GOT3 (cell line): Measurements from ENCODE around the gene CFAP298.
"Not testable (repeated sequence)": the region's sequence is repeated elsewhere in the genome, so short reads cannot be mapped to it uniquely, and the experiment has no call there.

Experiments
- DNase-seq: peaks from one replicate; lab custom pipeline; 2025; ENCODE audit warnings: mixed read lengths; lab: John Stamatoyannopoulos, UW

The CFAP298 gene, protein sequence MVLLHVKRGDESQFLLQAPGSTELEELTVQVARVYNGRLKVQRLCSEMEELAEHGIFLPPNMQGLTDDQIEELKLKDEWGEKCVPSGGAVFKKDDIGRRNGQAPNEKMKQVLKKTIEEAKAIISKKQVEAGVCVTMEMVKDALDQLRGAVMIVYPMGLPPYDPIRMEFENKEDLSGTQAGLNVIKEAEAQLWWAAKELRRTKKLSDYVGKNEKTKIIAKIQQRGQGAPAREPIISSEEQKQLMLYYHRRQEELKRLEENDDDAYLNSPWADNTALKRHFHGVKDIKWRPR

DNA sequence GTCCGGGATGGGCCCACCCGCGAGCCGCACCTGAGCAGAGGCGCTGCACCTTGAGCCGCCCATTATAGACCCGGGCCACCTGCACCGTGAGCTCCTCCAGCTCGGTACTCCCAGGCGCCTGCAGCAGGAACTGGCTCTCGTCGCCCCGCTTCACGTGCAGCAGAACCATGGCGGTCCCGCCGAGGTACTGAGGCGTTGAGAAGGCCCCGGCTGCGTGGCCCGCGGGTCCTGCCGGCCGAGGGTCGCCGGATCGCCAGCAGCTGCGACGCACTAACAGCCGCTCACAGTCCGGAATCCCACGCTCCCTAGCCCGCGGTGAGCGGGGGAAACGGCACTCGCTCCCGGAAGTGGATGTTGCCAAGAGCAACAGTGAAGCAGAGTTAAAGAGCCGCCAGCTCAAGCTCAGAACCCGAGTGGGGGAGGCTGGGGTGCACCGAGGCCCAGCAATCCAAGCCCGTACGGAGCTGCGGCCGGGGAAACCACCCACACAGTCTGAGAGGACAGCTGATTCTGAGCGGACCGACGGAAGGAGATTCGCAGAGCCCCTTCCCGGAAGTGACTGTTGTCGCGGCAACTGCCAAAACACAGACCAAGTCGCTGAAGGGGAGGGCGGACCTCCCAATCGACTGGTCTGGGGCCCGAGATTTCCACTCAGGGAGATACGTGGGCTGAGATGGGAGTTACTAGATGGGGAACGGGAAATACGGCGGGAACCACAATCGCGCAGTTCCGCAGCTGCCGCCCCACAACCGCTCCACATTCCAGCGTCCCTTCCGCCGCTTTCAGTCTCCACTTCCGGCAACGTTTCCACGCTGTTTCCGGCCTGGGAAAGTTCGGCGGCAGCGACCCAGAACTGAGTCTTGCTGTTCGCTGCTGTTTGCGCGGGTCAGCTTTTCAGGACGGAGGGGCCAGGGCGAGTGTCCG, at the start of gene CFAP298:
Gene CFAP298 (minus strand): TSS at position 303 of the 924 bp plus-strand sequence. CDS start 134 bp downstream, at position 169.
- peak; percentile 71 for DNase-seq

- DNase-seq: not testable (repeated sequence)
Observed at GRCh38 chr21:32661026-32661782, 49.0 kb upstream of the CFAP298 start.

- no peak for DNase-seq
Observed at GRCh38 chr21:32658524-32658923, 46.3 kb upstream of the CFAP298 start.

- no peak for DNase-seq
Observed at GRCh38 chr21:32653326-32653901, 41.2 kb upstream of the CFAP298 start.

GRCh38 chr21:32648165-32648564, 36.0 kb upstream of the CFAP298 start:
- no peak for DNase-seq

GRCh38 chr21:32645261-32646182, 33.3 kb upstream of the CFAP298 start:
- DNase-seq: no peak

- DNase-seq: no peak
Observed at GRCh38 chr21:32641710-32642698, 29.8 kb upstream of the CFAP298 start.

DNA sequence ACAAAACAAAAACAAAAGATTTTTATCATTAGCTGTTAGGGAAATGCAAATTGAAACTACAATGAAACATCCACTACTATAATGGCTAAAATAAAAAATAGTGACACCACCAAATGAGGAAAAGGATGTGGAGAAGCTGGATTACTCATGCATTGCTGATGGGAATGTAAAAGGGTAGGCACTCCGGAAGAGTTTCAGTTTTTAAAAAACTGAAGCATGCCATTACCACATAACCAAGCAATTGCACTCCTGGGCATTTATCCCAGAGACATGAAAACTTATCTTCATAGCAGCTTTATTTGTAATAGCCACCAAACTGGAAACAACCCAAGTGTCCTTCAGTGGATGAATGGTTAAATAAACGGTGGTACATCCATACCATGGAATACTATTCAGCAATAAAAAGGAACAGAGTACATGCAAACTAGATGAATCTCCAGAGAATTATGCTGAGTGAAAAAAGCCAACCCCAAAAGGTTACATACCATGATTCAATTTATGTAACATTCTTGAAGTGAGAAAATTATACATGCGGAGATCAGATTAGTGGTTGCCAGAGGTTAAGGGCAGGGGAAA, 14.5 kb upstream of the CFAP298 start:
- no peak for DNase-seq

DNA sequence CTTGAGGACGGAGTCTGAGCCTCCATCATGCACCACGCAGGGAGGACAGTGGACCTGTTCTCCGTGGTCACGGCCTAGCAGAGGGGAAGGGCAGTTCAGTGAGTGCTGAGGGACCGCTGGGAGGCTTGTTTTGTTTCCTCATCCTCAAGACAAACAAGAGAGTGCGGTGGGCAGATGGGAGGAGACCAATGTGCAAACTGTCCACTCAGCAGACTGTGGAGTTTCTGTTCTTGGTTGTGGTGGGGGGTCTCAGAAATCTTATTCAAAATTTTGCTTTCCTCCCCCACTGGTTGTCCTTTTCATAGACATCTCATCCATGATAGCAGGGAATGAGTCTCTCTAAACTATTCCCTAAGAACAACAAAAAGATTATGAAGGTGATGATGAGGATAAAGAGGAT, 6.0 kb upstream of the CFAP298 start:
- DNase-seq: not testable (repeated sequence)

- no peak for DNase-seq
Observed at GRCh38 chr21:32613436-32614043, 1.4 kb upstream of the CFAP298 start.

DNA sequence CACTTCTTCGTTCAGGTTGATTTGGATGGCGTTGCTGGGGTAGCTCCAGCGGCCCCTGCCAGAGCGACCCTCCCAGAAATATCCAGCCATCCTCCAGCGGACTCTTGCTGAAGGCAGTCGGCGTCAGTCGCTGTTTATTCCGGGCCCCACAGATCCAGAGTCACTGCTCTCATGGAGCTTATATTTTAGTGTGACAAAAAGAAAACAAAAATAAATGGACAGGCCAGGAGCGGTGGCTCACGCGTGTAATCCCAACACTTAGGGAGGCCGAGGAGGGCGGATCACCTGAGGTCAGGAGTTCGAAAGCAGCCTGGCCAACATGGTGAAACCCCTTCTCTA, 791 bp upstream of the CFAP298 start:
- DNase-seq: no peak

DNA sequence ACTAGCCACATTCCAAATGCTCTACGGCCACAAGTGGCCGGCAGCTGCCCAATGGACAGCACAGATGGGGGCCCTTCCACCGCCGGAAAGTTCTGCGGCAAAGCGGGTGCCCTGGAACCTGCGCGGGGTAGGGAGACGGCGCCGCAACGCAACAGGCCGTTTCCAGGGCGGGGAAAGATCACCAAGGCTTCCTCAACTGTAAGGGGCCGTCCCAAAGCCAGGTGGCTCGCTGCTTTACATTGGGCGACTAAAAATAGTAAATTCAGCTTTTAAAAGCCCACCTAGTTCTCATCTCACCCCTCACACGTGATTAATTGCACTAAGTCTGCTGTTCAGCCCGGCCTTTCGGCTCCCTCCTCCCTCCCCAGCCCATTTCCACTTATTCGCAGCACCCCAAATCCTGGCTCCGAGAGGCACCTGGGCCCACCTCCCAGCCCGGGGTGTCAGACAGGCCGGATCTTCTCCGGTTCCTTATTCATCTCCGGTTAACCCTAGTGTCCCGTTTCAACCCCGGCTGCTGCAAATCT, 643 bp downstream of the CFAP298 start:
- DNase-seq: no peak

DNA sequence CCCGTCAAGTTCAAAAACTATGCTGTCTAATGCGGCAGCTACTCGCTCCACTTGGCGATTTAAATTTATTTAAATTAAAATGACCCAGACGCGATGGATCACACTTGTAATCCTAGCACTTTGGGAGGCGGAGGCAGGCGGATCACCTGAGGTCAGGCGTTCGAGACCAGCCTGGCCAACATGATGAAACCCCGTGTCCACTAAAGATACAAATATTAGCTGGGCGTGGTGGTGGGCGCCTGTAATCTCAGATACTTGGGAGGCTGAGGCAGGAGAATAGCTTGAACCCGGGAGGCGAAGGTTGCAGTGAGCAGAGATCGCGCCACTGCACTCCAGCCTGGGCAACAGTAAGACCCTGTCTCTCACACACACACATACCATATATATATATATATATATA, 1.2 kb downstream of the CFAP298 start:
- not testable (repeated sequence) for DNase-seq

DNA sequence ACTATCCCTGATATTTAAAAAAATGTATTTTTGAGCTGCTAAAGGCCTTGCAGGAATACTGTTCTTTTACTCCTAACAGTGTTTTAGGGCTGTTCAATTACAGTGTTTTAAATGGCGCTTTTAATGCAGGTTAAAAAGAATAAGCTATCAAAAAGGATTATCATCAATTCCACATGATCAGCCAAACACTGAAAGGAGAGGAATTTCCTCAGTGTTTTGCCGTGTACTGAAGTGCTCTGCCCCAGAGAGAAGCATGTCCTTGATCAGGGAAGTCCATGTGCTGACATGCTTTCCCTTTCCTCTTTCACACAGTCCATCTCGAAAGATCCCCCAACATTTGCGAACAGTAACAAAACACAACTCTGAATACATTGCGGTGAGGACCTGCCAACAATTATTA, 3.3 kb downstream of the CFAP298 start:
- no peak for DNase-seq

GRCh38 chr21:32605469-32605868, 6.7 kb downstream of the CFAP298 start:
- DNase-seq: no peak

- DNase-seq: no peak
Observed at GRCh38 chr21:32604464-32604863, 7.7 kb downstream of the CFAP298 start.

GRCh38 chr21:32603131-32603530, 9.0 kb downstream of the CFAP298 start:
- DNase-seq: no peak

DNA sequence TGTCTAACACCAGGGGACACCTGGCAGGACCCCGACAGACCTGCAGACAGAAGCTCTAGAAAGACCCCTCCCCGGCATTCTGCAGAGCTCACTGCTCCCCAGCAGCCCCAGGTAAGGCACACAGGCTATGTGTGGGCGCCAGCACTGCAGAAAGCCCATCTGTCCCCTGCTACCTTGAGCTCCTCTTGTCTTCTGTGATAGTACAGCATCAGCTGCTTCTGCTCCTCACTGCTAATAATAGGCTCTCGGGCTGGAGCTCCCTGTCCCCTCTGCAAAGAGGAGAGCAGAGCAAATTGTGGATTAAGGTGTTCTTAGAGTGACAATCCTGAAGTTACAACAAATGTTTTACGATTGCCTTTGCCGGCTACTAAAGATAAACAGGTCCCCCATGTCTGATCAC, 10.1 kb downstream of the CFAP298 start:
- DNase-seq: no peak

GRCh38 chr21:32599526-32599925, 12.7 kb downstream of the CFAP298 start:
- no peak for DNase-seq
